ENCODE results near the gene DNMT3L.

Gene DNMT3L

DNA sequence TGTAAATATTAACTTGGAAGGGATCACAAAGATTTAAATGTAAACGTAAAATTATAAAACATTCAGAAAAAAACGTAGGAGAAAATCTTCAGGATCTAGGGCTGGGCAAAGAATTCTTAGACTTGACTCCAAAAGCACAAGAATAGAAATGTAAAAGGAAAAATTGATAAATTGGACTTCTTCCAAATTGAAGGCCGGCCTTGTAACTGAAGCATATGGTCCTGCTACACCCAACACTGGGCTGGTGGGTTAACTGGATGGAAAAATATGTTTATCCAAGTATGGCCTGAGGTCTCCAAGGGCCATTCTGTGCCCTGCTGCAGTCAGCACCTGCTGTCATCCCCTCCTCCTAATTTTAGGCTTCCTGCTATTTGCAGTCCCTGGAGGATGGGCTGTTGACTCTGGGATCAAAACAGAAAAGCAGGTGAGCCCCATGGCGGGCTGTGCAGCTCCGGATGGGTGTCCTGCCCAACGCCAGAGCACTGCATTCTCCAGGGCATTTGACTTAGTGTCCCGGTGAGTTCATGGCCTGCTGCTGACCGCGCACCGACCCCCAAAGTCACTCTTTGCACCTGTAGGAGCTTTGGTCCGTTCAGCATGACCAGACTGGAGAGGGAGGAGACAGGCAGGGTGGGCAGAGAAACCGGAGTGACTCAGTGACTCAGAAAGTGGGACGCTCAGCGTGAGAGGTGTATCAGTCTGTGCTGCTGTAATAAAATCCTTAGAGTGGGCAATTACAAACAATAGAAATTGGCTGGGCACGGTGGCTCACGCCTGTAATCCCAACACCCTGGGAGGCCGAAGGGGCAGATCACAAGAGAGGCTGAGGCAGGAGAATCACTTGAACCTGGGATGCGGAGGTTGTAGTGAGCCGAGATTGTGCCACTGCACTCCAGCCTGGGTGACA, 17.9 kb upstream of the DNMT3L start:
- no peak for DNase-seq (ENCODE audit: insufficient read length, low spot score)

DNA sequence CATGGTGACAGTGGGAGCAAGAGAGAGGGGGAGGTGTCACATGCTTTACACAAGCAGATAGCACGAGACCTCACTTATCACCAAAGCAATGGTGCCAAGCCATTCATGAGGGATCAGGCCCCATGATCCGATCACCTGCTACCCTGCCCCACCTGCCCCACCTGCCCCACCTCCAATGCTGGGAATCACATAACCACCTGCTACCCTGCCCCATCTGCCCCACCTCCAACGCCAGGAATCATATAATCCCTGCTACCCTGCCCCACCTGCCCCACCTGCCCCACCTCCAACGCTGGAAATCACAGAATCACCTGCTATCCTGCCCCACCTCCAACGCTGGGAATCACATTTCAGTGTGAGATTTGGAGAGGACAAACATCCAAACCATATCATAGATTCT, 13.3 kb upstream of the DNMT3L start:
- DNase-seq (ENCODE audit: insufficient read length, low spot score): no peak

More for the DNA sequence above, 17.9 kb upstream of the DNMT3L start:
- FAIRE-seq: no peak

DNA sequence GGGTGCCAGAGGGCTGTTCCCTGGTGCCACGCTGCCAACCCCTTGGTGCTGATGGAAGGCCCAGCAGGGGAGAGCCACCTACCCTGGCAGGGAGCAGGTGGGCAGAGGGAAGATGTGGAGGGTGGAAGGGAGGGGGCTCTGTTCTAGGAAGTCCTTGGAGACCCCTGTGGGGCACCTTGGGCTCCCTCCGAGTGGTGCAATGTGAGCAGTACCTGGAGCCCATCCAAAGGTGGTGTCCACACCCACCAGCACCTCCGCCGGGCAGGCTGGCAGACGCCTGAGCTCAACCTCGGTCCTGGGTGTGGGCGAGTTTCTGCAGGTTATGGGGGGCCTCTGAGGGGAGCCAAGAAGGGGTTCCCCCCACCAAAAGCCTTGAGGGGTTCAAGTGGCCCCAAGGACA, 11.3 kb upstream of the DNMT3L start:
- no peak for DNase-seq (ENCODE audit: insufficient read length, low spot score)
- no peak for FAIRE-seq

More for the DNA sequence above, 13.3 kb upstream of the DNMT3L start:
- no peak for FAIRE-seq

GRCh38 chr21:44272284-44272858, 10.7 kb upstream of the DNMT3L start:
- no peak for FAIRE-seq

GRCh38 chr21:44271558-44272283, 10.0 kb upstream of the DNMT3L start:
- FAIRE-seq (no peak), DNase-seq (ENCODE audit: insufficient read length, low spot score) (no peak)

More at GRCh38 chr21:44272284-44272858, 10.7 kb upstream of the DNMT3L start:
- no peak for DNase-seq (ENCODE audit: insufficient read length, low spot score)

- DNase-seq (ENCODE audit: insufficient read length, low spot score): no peak
- FAIRE-seq: no peak
Observed at GRCh38 chr21:44269090-44269489, 7.4 kb upstream of the DNMT3L start.

DNA sequence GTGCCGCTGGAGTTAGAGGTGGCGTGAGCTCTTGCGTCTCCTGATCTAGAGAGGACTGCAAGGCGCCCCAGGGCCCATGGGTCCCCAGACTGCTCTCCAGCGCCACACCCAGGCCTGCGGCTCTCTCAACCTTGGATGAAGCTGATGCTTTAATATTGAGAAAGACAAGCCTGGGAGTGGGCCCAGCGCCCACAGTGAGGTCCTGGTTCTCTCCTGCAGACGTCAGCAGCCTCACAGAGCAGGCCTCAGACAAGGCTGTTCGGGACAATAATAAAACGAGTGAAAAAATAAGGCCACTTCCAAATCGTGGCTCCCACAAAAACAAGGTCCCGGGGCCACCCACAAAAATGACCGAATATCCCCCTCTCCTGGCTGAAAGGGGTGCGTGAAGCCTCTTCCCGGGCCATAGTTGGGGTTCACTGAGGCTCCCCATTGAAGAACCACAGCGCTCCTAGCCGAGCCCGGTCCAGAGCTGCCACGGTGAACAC, 6.0 kb upstream of the DNMT3L start:
- no peak for FAIRE-seq
- no peak for DNase-seq (ENCODE audit: insufficient read length, low spot score)

DNA sequence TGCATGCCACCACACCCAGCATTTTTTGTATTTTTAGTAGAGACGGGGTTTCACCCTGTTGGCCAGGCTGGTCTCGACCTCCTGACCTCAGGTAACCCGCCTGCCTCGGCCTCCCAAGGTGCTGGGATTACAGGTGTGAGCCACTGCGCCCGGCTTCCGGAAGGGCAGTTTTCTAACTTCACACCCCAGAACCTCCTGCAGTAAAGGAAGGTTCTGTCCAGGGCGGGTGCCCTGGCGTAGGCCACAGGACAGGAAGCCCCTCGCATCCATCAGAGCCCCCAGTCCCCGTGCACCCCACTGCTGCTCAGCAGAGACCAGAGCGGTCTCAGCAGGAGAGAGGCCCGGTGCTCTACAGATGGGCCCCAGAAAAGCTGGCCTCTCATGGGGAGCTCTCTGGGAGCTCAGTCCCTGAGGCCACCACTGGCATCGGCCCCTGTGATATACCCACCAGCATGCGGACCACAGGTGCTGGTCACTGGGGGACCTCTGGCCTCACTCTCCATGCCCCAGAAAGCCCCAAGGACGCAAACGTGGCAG, 4.1 kb upstream of the DNMT3L start:
- FAIRE-seq (no peak), DNase-seq (ENCODE audit: insufficient read length, low spot score) (no peak)

DNA sequence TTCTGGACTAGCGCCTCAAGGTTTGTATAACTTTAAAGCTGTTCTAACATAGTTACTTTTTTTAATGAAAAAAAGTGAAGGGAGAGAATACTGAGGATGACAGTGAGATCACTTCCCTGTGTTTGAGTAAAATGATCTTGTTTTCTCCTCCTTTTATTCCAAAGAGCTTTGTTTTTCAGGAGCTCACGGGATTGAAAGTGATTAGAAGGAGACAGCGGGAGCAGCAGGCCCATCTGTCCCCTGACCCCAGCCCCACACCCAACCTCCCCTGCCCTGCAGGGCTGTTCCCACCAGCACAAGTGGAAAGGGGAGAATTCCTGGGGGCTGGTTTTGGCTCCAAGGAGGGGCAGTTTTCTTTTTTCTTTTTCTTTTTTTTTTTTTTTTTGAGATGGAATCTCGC, 2.1 kb upstream of the DNMT3L start:
- DNase-seq (ENCODE audit: insufficient read length, low spot score) (no peak), FAIRE-seq (no peak)

DNA sequence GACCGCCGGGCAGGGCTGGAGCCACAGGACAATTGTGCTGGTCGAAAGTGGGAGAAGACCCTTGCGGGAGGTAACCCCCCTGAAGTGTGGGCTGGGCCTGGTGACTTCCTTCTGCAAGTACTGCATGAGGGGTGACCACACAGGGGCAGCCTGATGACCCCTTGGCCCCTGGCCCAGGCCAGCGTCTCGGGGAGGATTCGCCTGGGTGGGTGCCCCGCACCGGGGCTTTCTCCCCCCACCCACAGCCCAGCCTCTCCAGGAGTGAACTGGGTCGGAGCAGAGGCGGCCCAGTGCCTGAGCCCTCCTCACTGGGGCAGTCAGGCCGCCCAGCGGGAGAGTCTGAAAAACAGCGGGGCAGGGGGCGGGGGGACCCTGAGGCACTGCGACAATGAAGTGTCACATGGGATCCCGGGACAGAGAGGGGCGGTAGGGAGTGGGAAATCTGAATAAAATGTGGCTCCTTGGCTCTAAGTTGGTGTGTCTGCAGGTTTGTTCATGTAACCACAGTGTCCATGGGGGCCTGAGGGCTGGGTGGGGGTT, 1.6 kb upstream of the DNMT3L start:
- no peak for FAIRE-seq
- DNase-seq (ENCODE audit: insufficient read length, low spot score): no peak

- FAIRE-seq (no peak), DNase-seq (ENCODE audit: insufficient read length, low spot score) (no peak)
Observed at GRCh38 chr21:44262338-44263056, 800 bp upstream of the DNMT3L start.

- DNase-seq (ENCODE audit: insufficient read length, low spot score): no peak
- no peak for FAIRE-seq
Observed at GRCh38 chr21:44260791-44261631, 686 bp downstream of the DNMT3L start.

DNA sequence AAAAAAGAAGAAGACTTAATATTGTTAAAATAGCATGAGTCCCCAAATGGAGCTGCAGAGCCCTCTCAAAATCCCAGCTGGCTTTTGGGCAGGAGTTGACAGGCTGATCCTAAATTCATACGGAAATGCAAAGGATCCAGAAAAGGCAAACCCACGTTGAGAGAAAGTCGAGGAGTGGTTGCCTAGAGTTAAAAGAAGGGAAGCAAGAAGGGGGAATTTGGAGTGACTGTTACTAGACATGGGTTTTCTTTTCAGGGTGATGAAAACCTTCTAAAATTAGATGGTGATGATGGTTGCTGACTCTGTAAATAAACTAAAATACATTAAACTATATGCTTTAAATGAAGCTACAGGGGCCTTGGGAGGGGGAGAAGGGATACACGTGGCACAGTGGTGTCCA, 1.6 kb downstream of the DNMT3L start:
- DNase-seq (ENCODE audit: insufficient read length, low spot score): no peak
- no peak for FAIRE-seq

GRCh38 chr21:44259082-44259705, 2.5 kb downstream of the DNMT3L start:
- no peak for DNase-seq (ENCODE audit: insufficient read length, low spot score)
- FAIRE-seq: no peak

DNA sequence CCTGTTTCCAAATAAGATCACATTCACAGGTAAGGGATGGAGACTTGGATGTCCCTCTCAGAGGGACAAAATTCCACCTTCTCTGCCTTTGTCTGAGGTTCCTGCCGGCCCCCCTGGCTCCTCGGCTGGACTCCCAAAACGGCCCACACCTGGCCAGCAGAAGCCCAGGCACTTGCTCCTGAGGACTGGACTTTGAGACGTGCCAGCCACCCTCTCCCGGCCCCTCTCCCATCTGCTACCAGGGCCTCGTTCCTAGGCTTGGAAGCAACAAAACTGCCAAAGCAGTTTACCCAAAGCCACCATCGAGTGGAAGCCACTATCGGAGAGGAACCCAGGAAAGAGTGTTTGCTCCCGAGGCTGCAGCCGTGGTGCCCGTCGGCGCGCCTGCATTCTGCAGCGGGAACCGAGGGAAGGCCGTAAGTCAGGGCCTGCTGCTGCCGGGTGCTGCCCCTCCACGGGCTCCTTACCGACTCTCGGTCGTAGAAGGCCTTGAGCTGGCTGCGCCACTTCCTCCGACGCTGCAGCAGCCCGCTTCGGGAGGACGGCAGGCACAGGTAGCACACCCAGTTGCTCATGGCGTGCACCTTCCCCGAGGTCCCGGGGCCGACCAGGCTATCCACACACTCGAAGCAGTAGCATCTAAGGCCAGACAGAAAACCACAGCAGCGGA, 3.5 kb downstream of the DNMT3L start:
- no peak for DNase-seq (ENCODE audit: insufficient read length, low spot score)
- no peak for FAIRE-seq

DNA sequence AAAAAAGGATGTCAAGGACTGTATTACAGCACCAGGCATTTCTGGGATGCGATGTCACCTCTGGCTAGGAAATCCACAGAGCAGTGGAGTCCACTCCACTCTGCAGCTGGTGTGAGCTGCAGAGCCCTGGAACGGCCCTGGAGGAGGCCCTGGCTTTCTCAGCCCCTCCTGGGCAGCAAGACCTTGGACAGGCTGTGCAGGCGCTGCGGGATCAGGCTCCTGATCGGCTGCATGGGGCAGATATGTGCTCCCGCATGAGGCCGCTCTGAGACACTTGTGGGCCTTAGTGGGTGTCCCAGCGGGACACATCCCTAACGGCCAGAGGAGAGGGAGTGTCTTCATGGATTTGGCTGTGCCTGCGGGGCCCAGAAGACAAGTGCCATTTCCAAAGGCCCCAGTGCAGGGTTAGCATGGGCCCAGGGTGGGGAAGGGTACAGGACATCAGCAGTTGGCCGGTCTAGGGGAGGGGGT, 6.2 kb downstream of the DNMT3L start:
- no peak for FAIRE-seq
- no peak for DNase-seq (ENCODE audit: insufficient read length, low spot score)

DNA sequence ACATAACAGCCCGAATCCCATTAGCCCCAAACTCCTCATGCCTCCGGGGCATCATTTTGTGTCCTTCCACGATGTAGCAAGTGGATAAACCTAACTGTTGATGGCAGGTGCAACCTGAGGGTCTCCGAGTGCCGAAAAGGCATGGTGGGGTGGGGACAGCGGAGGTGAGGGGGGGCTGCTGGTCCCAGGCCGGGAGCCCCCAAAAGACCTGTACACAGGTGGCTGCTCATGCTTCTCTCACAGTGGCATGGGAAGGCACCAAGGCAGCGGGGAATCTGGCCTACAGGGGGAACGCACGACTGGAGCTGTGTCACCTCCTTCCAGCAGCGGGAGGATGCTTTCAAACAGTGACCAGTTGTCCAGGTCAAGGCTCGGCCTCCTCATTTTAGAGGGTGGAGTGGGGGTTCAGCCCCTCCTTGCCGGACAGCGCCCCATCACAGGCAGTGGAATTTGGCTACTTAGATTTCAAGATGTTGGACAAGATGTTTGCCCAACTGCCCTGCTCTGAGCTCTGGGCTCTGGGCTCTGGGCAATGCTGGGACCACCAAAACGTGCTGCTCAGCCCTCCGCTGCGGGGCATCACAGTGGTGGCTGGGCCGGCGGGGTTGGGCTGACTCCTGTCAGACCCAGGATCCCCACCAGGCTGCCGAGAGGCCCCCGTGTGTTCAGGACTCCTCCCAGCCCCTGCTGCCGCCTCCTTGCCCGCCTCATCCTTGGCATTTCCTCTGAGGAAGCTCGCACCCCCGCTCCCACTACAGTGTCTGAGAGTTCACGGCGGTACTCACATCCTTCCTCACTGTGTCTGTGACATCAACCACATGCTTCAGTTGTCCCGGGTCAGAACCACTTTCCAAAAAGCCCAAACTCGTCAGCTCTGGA, 7.6 kb downstream of the DNMT3L start:
- DNase-seq (ENCODE audit: insufficient read length, low spot score) (no peak), FAIRE-seq (no peak)

Data from HTR-8/SVneo (cell line).